Caco-2 (cell line): Measurements from ENCODE around the gene MSMB. TPM values are rescaled to one million over a fixed set of nuclear protein-coding genes. Genes with fewer than 3 reads are reported as not detected.
"Not testable (repeated sequence)": the region's sequence is repeated elsewhere in the genome, so short reads cannot be mapped to it uniquely, and the experiment has no call there.

Experiments used
- BruUV-seq: library from RNA; stranded (reverse); fragments of 400-500 nt; replicated peaks from 2 replicates; lab custom pipeline; 2021; lab: Mats Ljungman, UMichigan
- CTCF ChIA-PET: fragments of 300-600 bp; sonication (Branson Sonifier 250); formaldehyde crosslinking; loops from one replicate; lab custom pipeline; 2022; ENCODE audit warnings: antibody characterized with exemption; lab: Charles Lee
- POLR2A ChIA-PET: fragments of 300-600 bp; sonication (Branson Sonifier 250); formaldehyde crosslinking; loops from one replicate; lab custom pipeline; 2022; ENCODE audit warnings: antibody characterized with exemption; lab: Charles Lee
- DNase-seq, 2 experiments: peaks; one replicate each; pipeline versions ENCODE4 v3.0.0 to v3.0.0-alpha.2; 2020 to 2022
- H3K27me3 ChIP-seq: replicated peaks from 2 replicates; pipeline ENCODE4 v1.6.0; 2011; ENCODE audit warnings: low read length; ENCODE audit not compliant: control insufficient read depth, insufficient read depth
- H3K36me3 ChIP-seq: 2 replicates; pipeline ENCODE4 v1.5.1; 2011; ENCODE audit warnings: low read length; ENCODE audit not compliant: control insufficient read depth, insufficient read depth
- H3K4me1 ChIP-seq: fragments of 250-450 bp; sonication (Bioruptor Pico); 2 replicates; pipeline ENCODE4 v1.5.1; 2020; ENCODE audit warnings: mild to moderate bottlenecking
- H3K4me3 ChIP-seq: 2 replicates; pipeline ENCODE4 v1.5.1; 2011; ENCODE audit warnings: low read depth, mild to moderate bottlenecking, control low read depth, low read length
- H3K9me3 ChIP-seq: fragments of 250-450 bp; sonication (Bioruptor Pico); 2 replicates; pipeline ENCODE4 v1.5.1; 2020; ENCODE audit warnings: mild to moderate bottlenecking, moderate library complexity
- H3K27ac Mint-ChIP-seq: one replicate; pipeline ENCODE4 v1.8.0; 2022; ENCODE audit warnings: mixed read lengths; ENCODE audit not compliant: unreplicated experiment
- H3K27me3 Mint-ChIP-seq: one replicate; pipeline ENCODE4 v1.8.0; 2022; ENCODE audit warnings: mixed read lengths; ENCODE audit not compliant: insufficient read depth, unreplicated experiment
- H3K36me3 Mint-ChIP-seq: one replicate; pipeline ENCODE4 v1.8.0; 2022; ENCODE audit warnings: mild to moderate bottlenecking, mixed read lengths; ENCODE audit not compliant: insufficient read depth, unreplicated experiment
- H3K4me1 Mint-ChIP-seq: one replicate; pipeline ENCODE4 v1.8.0; 2022; ENCODE audit warnings: low read depth, mixed read lengths; ENCODE audit not compliant: unreplicated experiment
- H3K4me3 Mint-ChIP-seq: one replicate; pipeline ENCODE4 v1.8.0; 2022; ENCODE audit warnings: mild to moderate bottlenecking, moderate library complexity, mixed read lengths; ENCODE audit not compliant: unreplicated experiment
- H3K9me3 Mint-ChIP-seq: one replicate; pipeline ENCODE4 v1.8.0; 2022; ENCODE audit warnings: mixed read lengths; ENCODE audit not compliant: unreplicated experiment
- CTCF ChIP-seq, 2 experiments: fragments of 200-600 bp in 1 of 2; IDR thresholded peaks; 1 replicate in 1 of 2; 2 replicates in 1 of 2; pipeline versions ENCODE4 v1.5.1 to v1.8.0; 2011 to 2022; ENCODE audit warnings: antibody characterized with exemption in 1 of 2, control low read depth in 1 of 2, inconsistent platforms in 1 of 2, low read depth in 1 of 2, low read length in 1 of 2, mild to moderate bottlenecking in 1 of 2, moderate library complexity in 1 of 2; ENCODE audit not compliant: insufficient read depth in 1 of 2, severe bottlenecking in 1 of 2, unreplicated experiment in 1 of 2
- intact Hi-C: fragments of 100-400 bp; cut with micrococcal nuclease; formaldehyde crosslinking; loops from one replicate; pipeline ENCODE4 v1.10.0; 2022; ENCODE audit not compliant: unreplicated experiment
- total RNA-seq: library from RNA; stranded (reverse); gene quantifications from 2 replicates; pipeline ENCODE4 v1.2.3, GENCODE V29; 2022

Gene MSMB
- total RNA-seq, 1 experiment from 2014 or later, result 0.84 TPM

GRCh38 chr10:46052791-46053375, 6.8 kb upstream of the MSMB start:
- Histone ChIP-seq H3K4me1 (peaks cover 50% of the 10 kb centered on the region), H3K27me3 (no peaks in the 10 kb centered on the region), H3K9me3 (peaks cover 11% of the 10 kb centered on the region), H3K4me3 (no peak overlapping the region), H3K36me3 (no peaks in the 10 kb centered on the region)
- no TSS peak for BruUV-seq
- CTCF ChIA-PET, result interaction anchor here (0.6 to 1.7 kb wide), 10 partner anchors 9 to 206 kb away, joined by 3 to 16 read pairs (median 4); no protein-coding TSS in a partner anchor
- Mint-ChIP-seq H3K36me3 (no peaks in the 10 kb centered on the region), H3K27me3 (no peaks in the 10 kb centered on the region), H3K4me3 (peak overlapping the region; percentile 53), H3K9me3 (peaks cover 10% of the 10 kb centered on the region), H3K27ac (peak overlapping the region; percentile 81), H3K4me1 (peaks cover 43% of the 10 kb centered on the region)
- intact Hi-C loops, result loop anchor here (1.0 to 10.0 kb wide), 2 partner anchors 22 to 52 kb away; no protein-coding TSS in a partner anchor
- no peak for DNase-seq
- no peak for TF ChIP-seq CTCF (IDR thresholded peaks at IDR 0.05; ENCODE audit: insufficient read depth in 1 of 2, low read depth in 1 of 2, low read length in 1 of 2, severe bottlenecking in 1 of 2, unreplicated experiment in 1 of 2)
- POLR2A ChIA-PET, result interaction anchor here (0.6 to 1.4 kb wide), 3 partner anchors 21 to 30 kb away, joined by 4 to 5 read pairs (median 5); no protein-coding TSS in a partner anchor

GRCh38 chr10:46052057-46052790, 6.2 kb upstream of the MSMB start:
- DNase-seq, result peak; percentile 81 to 83
- Mint-ChIP-seq H3K27me3 (no peaks in the 10 kb centered on the region), H3K27ac (peak overlapping the region; percentile 81), H3K4me3 (peak overlapping the region; percentile 53), H3K9me3 (peaks cover 8% of the 10 kb centered on the region), H3K4me1 (peaks cover 43% of the 10 kb centered on the region), H3K36me3 (no peaks in the 10 kb centered on the region)
- H3K27me3 ChIP-seq, result no peaks in the 10 kb centered on the region
- intact Hi-C loops, result loop anchor here (1.0 to 10.0 kb wide), 2 partner anchors 21 to 53 kb away; no protein-coding TSS in a partner anchor
- peaks cover 50% of the 10 kb centered on the region for H3K4me1 ChIP-seq
- no peak overlapping the region for H3K4me3 ChIP-seq
- ChIA-PET POLR2A (interaction anchor here (0.6 to 1.4 kb wide), 3 partner anchors 20 to 29 kb away, joined by 4 to 5 read pairs (median 5); no protein-coding TSS in a partner anchor), CTCF (interaction anchor here (0.6 to 1.7 kb wide), 10 partner anchors 8 to 207 kb away, joined by 3 to 16 read pairs (median 4); no protein-coding TSS in a partner anchor)
- no peak for TF ChIP-seq CTCF (IDR thresholded peaks at IDR 0.05; ENCODE audit: insufficient read depth in 1 of 2, low read depth in 1 of 2, low read length in 1 of 2, severe bottlenecking in 1 of 2, unreplicated experiment in 1 of 2)
- no TSS peak for BruUV-seq
- no peaks in the 10 kb centered on the region for H3K36me3 ChIP-seq
- peaks cover 5% of the 10 kb centered on the region for H3K9me3 ChIP-seq

- H3K4me1 ChIP-seq, result peaks cover 50% of the 10 kb centered on the region
- BruUV-seq, result no TSS peak
- no peak overlapping the region for H3K27ac Mint-ChIP-seq
- H3K27me3 Mint-ChIP-seq, result no peaks in the 10 kb centered on the region
- ChIA-PET CTCF (interaction anchor here (1.4 kb wide), 1 partner anchor 28 kb away, joined by 5 read pairs; no protein-coding TSS in a partner anchor), POLR2A (no interaction called here)
- no peak for DNase-seq
- no peak overlapping the region for H3K4me3 Mint-ChIP-seq
- H3K4me1 Mint-ChIP-seq, result peaks cover 43% of the 10 kb centered on the region
- H3K36me3 ChIP-seq, result no peaks in the 10 kb centered on the region
- H3K9me3 ChIP-seq, result no peaks in the 10 kb centered on the region
- H3K36me3 Mint-ChIP-seq, result no peaks in the 10 kb centered on the region
- H3K27me3 ChIP-seq, result no peaks in the 10 kb centered on the region
- intact Hi-C loops, result loop anchor here (10.0 kb wide), 1 partner anchor 54 kb away; no protein-coding TSS in a partner anchor
- no peak for TF ChIP-seq CTCF (IDR thresholded peaks at IDR 0.05; ENCODE audit: insufficient read depth in 1 of 2, low read depth in 1 of 2, low read length in 1 of 2, severe bottlenecking in 1 of 2, unreplicated experiment in 1 of 2)
- no peak overlapping the region for H3K4me3 ChIP-seq
- H3K9me3 Mint-ChIP-seq, result no peaks in the 10 kb centered on the region
Observed at GRCh38 chr10:46050941-46051623, 5.0 kb upstream of the MSMB start.

GRCh38 chr10:46049497-46049831, 3.4 kb upstream of the MSMB start:
- BruUV-seq, H3K9me3 Mint-ChIP-seq, DNase-seq, H3K9me3 ChIP-seq, CTCF ChIA-PET, H3K36me3 ChIP-seq, intact Hi-C loops, H3K36me3 Mint-ChIP-seq, H3K27me3 Mint-ChIP-seq, H3K27ac Mint-ChIP-seq, H3K27me3 ChIP-seq, H3K4me3 Mint-ChIP-seq, POLR2A ChIA-PET, H3K4me3 ChIP-seq: not testable (repeated sequence)
- H3K4me1 ChIP-seq, result peaks cover 38% of the 10 kb centered on the region
- peaks cover 39% of the 10 kb centered on the region for H3K4me1 Mint-ChIP-seq
